ENCODE measurements around the gene MAP3K14.

Gene MAP3K14

GRCh38 chr17:45277216-45277849, 39.5 kb downstream of the MAP3K14 start:
- peak; percentile 87 for DNase-seq

- no peak for DNase-seq
Observed at GRCh38 chr17:45276031-45276430, 40.8 kb downstream of the MAP3K14 start.

- no peak for DNase-seq
Observed at GRCh38 chr17:45274033-45274432, 42.8 kb downstream of the MAP3K14 start.

- DNase-seq, result no peak
Observed at GRCh38 chr17:45273551-45273957, 43.3 kb downstream of the MAP3K14 start.

- no peak for DNase-seq
Observed at GRCh38 chr17:45271603-45272002, 45.2 kb downstream of the MAP3K14 start.

- DNase-seq, result peak; percentile 31
Observed at GRCh38 chr17:45270828-45271418, 45.9 kb downstream of the MAP3K14 start.

GRCh38 chr17:45269912-45270311, 46.9 kb downstream of the MAP3K14 start:
- no peak for DNase-seq

GRCh38 chr17:45267436-45268055, 49.3 kb downstream of the MAP3K14 start:
- no peak for DNase-seq

GRCh38 chr17:45266372-45266926, 50.4 kb downstream of the MAP3K14 start:
- no peak for DNase-seq

GRCh38 chr17:45265821-45266220, 51.0 kb downstream of the MAP3K14 start:
- DNase-seq, result no peak

GRCh38 chr17:45264988-45265387, 51.8 kb downstream of the MAP3K14 start:
- no peak for DNase-seq

GRCh38 chr17:45264430-45264829, 52.4 kb downstream of the MAP3K14 start:
- DNase-seq, result no peak

GRCh38 chr17:45263477-45263860, 53.4 kb downstream of the MAP3K14 start:
- no peak for DNase-seq

- DNase-seq, result no peak
Observed at GRCh38 chr17:45262516-45263476, 54.0 kb downstream of the MAP3K14 start.

GRCh38 chr17:45261577-45262515, 55.0 kb downstream of the MAP3K14 start, which contains the start of gene SPATA32:
Gene SPATA32, minus strand, starts transcription at chr17:45262094. Its CDS starts 78 bp downstream, at chr17:45262016.
- peak; percentile 51 for DNase-seq

GRCh38 chr17:45260204-45260783, 56.5 kb downstream of the MAP3K14 start:
- no peak for DNase-seq

GRCh38 chr17:45258981-45259380, 57.8 kb downstream of the MAP3K14 start:
- DNase-seq, result no peak

GRCh38 chr17:45257115-45257514, 59.7 kb downstream of the MAP3K14 start:
- DNase-seq, result no peak

GRCh38 chr17:45256114-45256966, 60.5 kb downstream of the MAP3K14 start:
- no peak for DNase-seq

GRCh38 chr17:45255358-45255757, 61.5 kb downstream of the MAP3K14 start:
- no peak for DNase-seq
